ENCODE results near the gene ZBP1.

GRCh38 chr20:57605045-57605444 is 15.2 kb downstream of the ZBP1 start:
- TF ChIP-seq CTCF (IDR thresholded peaks at IDR 0.05) = no peak
- no peak for TF ChIP-seq EP300 (IDR thresholded peaks at IDR 0.05)
